NB4 (cell line): ENCODE measurements around the gene FRA10AC1.

Source experiments
- DNase-seq: peaks from one replicate; pipeline ENCODE4 v3.0.0; 2010; ENCODE audit warnings: low read depth
- H3K4me3 ChIP-seq: one replicate; pipeline ENCODE4 v1.5.1; 2011; ENCODE audit warnings: mild to moderate bottlenecking, low read depth, low read length, moderate library complexity
- CTCF ChIP-seq: IDR thresholded peaks from one replicate; pipeline ENCODE4 v1.5.1; 2012; ENCODE audit warnings: low read depth, low read length
- MAX ChIP-seq: IDR thresholded peaks from 2 replicates; pipeline ENCODE4 v1.6.1; 2011; ENCODE audit warnings: low read depth, low read length
- MYC ChIP-seq: IDR thresholded peaks from 2 replicates; pipeline ENCODE4 v1.6.1; 2011; ENCODE audit warnings: low read depth, low read length
- POLR2A ChIP-seq: IDR thresholded peaks from 2 replicates; pipeline ENCODE4 v1.6.1; 2011; ENCODE audit warnings: mild to moderate bottlenecking; ENCODE audit not compliant: insufficient read length; ENCODE audit errors: extremely low read depth

Gene FRA10AC1

GRCh38 chr10:93745408-93746065 is 43.1 kb upstream of the FRA10AC1 start:
- DNase-seq = peak; percentile 43
- TF ChIP-seq CTCF = peak; percentile 35
- TF ChIP-seq POLR2A = no peak
- H3K4me3 ChIP-seq = no peak overlapping the region

GRCh38 chr10:93742633-93743349 is 40.4 kb upstream of the FRA10AC1 start:
- no peak for TF ChIP-seq MYC
- TF ChIP-seq CTCF = no peak
- no peak for TF ChIP-seq POLR2A
- no peak for TF ChIP-seq MAX
- peak; percentile 87 for DNase-seq
- peak overlapping the region; percentile 59 for H3K4me3 ChIP-seq

- H3K4me3 ChIP-seq = no peak overlapping the region
- TF ChIP-seq POLR2A = no peak
- TF ChIP-seq MAX = no peak
- DNase-seq = no peak
Measured at GRCh38 chr10:93741367-93741766, 39.0 kb upstream of the FRA10AC1 start.

GRCh38 chr10:93726024-93726423 is 23.6 kb upstream of the FRA10AC1 start:
- H3K4me3 ChIP-seq = no peak overlapping the region
- no peak for DNase-seq
- TF ChIP-seq MAX = no peak
- no peak for TF ChIP-seq MYC
- TF ChIP-seq POLR2A = no peak
- TF ChIP-seq CTCF = no peak

GRCh38 chr10:93723153-93723552 is 20.8 kb upstream of the FRA10AC1 start:
- H3K4me3 ChIP-seq = no peak overlapping the region
- no peak for DNase-seq
- TF ChIP-seq MYC (no peak), POLR2A (no peak), CTCF (no peak), MAX (no peak)

GRCh38 chr10:93722550-93722949 is 20.2 kb upstream of the FRA10AC1 start:
- no peak for DNase-seq
- no peak overlapping the region for H3K4me3 ChIP-seq
- no peak for TF ChIP-seq MYC
- TF ChIP-seq CTCF = no peak
- TF ChIP-seq MAX = no peak
- no peak for TF ChIP-seq POLR2A
